DMS153 treated with DMSO at 0.1 percent for 48 hours (cell line): ENCODE measurements around the gene IGFL2.
"Not testable (repeated sequence)": the region's sequence is repeated elsewhere in the genome, so short reads cannot be mapped to it uniquely, and the experiment has no call there.

Experiments used
- DNase-seq: peaks from one replicate; lab custom pipeline; 2025; ENCODE audit not compliant: unreplicated experiment; lab: John Stamatoyannopoulos, UW

The IGFL2 gene

DNA sequence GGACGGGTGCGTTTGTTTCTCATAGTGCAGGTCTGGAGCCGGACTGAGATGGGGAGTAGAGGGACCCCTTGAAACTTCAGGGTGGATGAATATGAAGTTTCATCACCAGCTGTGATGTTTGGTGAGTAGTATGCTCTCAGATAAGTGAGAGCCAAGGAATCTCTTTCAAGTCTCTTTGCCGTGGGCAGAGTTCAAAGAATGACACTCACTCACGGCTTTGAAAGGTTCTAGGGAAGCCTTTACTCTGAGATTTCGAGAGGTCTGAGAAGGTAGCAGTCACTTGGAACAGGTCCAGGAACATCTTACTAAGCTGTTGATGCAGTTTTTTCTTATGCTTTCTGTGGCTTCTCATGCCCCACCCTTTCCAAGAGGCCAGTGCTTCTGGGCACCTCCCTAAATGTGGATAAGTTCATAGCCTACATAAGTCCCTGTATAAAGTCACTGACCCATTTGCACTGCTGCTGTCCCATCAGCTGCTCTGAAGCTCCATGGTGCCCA is at the start of gene IGFL2:
Gene IGFL2, plus strand, starts transcription at position 448 of the 498 bp plus-strand sequence. Its CDS starts 41 bp downstream, at position 489.
- DNase-seq = no peak

DNA sequence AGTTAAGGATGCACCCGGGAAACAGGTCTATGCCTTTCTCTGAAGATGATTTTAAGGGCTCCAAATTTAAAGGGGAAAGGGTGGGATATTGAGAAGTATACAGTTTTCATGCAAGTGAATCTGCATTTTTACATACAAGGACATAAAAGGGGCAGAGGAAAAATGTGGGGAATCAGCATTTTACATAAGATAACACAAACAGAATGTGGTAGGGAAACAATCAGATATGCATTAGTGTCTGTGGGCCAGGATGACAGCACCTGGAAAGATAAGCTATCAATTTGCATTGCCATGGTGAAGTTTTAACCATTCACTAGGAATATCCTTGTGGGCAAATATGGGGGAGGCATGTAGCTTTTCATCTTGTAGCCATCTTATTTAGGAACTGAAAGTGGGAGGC is 47.7 kb upstream of the IGFL2 start:
- DNase-seq = no peak

GRCh38 chr19:46101293-46101692 is 46.7 kb upstream of the IGFL2 start:
- no peak for DNase-seq

- not testable (repeated sequence) for DNase-seq
Observed at GRCh38 chr19:46102333-46102732, 45.7 kb upstream of the IGFL2 start.

DNA sequence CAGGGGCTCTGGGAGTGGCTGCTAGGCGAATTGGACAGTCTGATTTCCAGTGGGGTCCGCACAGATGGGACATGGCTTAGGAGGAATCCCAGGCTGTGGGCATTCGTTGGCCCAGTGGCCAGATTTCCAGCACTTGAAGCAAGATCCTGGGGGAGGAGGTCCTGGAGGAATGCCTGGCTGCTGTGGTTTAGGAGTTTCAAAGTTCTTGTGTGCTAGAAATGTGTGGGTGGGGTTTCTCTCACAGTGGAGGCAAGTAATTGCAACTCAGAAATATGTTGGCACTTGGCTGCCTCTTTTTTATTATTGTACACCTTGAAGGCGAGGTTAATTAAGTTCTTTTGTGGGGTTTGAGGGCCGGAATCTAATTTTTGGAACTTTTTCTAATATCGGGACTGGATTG is 40.7 kb upstream of the IGFL2 start:
- DNase-seq = no peak

DNA sequence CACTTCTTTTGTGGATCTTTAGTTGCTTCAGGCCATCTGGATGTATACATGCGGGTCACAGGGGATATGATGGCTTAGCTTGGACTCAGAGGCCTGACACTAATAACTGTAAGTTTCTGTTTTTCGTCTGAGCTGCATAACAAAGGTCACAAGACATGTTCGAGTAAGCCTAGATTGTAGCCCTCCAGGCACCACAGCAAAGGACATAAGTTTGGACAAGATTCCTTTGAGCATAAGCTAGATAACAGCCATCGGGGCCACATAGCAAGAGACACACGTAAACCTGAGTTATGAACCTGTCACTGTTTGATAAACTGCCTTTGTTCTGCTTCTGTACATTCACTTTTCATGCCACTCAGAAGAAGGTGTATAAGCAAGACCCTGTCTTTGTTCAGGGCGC is 38.2 kb upstream of the IGFL2 start:
- no peak for DNase-seq

DNA sequence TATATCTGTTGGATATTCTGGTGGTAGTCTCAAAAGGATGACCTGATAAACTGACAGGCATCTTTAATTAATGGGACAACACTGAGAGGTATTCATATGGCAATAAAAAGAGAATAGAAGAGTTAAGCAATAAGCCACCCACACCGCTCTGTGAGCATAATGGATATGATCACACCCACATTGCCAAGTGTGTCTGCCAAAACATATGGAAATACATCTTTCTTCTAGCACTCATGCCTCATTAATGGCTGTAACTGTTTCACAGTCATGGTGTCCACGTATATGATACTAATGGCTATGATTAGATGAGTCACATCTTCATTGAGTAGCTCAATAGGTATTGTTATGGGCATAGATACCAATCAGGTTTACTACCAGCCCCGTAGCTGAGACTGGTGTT is 36.7 kb upstream of the IGFL2 start:
- DNase-seq = no peak

GRCh38 chr19:46112527-46112926 is 35.5 kb upstream of the IGFL2 start:
- DNase-seq = no peak

DNA sequence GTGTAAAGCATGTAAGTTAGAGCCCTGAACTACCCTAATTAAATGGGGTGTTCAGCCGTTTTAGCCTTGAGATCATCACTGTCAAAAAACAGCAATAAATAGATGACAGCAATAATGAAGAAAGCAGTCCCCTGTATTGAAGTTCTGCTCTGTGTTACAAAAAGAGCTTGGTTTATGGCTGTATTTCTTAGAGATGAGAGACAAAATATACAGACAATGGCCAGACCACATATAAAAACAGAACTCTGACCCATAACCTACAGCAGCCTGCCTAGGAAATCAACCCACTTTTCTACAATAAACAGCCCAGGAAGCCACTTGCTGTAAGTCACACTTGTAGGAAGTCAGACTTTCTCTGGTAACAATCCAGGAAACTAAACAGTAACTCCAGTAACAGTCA is 34.3 kb upstream of the IGFL2 start:
- DNase-seq = no peak

DNA sequence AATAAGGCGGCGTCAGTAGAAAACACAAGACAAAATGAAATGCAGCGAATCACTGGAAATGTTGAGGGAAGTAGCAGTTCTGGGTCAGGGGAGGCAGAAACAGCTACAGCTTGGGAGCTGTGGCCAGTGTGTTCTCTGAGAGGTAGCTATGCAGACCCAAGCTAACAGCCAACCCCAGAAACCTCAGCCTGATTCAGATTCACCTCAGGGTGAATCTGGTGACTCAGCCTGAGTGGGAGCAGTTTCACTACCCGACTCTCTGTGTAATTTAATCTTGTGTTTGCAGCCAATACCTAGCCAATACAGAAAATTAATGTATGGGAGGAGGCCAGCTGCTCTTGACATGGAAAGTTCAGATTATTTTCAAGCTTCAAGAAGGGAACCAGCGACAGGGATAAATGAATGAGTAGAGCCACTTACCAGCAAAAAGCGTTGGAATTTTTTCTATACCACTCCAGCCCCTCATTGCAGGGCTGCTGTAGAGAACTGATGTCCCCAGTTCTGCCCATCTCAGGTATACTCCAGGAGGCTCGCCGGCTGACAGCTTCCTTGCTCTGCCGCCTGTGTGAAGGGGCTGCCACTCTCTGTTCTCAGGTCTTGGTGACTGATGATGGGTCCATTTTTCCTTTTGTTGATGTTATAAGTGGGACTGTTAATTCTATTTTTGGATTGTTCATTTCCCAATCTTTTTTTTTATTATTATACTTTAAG is 32.5 kb upstream of the IGFL2 start:
- no peak for DNase-seq

DNA sequence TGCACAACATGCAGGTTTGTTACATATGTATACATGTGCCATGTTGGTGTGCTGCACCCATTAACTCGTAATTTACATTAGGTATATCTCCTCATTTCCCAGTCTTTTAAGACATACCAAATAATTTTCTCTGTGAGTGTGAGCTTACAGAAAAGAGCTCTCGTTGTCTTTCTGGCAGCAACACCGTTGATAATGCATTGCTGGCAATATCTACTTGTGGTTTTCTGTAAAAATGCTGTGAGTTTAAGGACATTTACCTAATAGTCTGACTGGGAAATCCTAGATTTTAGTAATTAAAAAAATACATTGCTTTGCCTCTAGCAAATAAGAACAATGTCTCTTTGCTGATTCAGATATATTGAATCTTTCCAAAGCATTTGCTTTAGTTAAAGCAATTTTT is 31.9 kb upstream of the IGFL2 start:
- no peak for DNase-seq

GRCh38 chr19:46118136-46118535 is 29.9 kb upstream of the IGFL2 start:
- no peak for DNase-seq

GRCh38 chr19:46124638-46125115 is 23.4 kb upstream of the IGFL2 start, which contains the start of gene IGFL3:
Gene IGFL3 (minus strand): TSS chr19:46124688. CDS start chr19:46124649, 39 bp downstream.
- DNase-seq = no peak

DNA sequence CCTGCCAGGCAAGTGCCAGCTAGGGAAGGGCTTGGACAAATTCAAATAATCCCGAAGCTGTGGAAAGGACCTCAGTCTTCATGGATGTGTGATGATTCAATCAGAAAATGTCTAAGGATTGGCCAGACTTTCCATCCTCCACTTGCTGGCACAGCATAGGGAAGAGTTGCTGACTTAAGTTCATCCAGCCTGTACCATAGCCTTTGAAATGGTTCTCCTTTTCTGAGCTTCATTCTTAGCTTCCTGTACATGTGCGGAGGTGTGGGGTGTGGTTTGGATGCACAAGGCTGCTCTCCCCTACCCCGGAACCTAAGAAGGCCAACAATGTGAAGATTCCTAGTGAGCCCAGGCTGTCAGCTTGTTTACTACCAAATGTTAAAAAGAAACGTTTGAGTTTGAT is 22.6 kb upstream of the IGFL2 start:
- no peak for DNase-seq

GRCh38 chr19:46126086-46126580 is 21.9 kb upstream of the IGFL2 start:
- no peak for DNase-seq

- no peak for DNase-seq
Observed at GRCh38 chr19:46131485-46132143, 16.4 kb upstream of the IGFL2 start.

GRCh38 chr19:46132508-46133100 is 15.4 kb upstream of the IGFL2 start:
- no peak for DNase-seq

DNA sequence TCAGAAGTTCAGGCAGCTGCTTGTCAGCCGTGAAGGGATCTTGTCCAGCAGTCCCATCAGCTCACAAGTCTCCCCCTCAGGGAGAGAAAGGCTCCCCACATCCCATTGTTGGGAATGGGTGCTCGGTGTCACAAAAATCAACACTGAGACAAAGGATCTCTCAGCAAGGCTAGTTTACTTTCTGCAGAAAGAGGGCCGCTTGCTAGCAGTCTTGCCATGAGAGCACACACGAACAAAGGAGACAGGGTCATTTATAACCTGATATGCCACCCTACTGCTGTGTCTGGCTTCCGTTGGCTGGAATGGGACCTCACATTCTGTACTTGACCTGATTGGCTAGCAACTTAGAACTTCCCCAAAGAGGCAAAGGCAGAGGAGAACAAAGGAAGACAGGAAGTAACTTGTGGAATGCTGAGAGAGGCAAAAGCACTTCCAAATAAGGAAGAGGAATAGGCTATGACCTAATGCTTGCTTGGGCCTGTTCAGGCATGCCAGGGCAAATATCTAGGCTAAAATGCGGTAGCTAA is 14.9 kb upstream of the IGFL2 start:
- DNase-seq = peak; percentile 92

- no peak for DNase-seq
Observed at GRCh38 chr19:46133777-46134241, 14.2 kb upstream of the IGFL2 start.

- no peak for DNase-seq
Observed at GRCh38 chr19:46134527-46134926, 13.5 kb upstream of the IGFL2 start.

DNA sequence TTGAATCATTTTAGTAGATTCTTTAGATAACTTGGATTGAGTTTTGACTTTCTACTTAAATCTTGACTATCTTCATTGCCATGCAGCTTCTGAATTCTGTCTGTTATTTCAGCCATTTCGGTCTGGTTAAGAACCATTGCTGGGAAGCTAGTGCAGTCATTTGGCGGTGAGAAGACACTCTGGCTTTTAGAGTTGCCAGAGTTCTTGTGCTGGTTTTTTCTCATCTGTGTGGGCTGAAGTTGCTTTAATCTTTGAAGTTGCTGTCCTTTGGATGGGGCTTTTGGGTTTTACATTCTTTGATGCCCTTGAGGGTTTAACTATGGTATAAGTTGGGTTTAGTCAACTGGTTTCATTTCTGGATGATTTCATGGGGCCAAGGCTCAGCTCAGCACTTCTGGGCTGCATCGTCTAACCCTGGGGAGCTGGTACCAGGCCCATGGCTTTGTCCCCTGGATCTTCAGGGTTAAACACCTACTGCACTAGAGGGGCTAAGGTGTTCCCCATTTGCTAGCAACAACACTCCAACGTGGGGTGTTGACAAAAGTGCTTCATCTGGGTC is 10.0 kb upstream of the IGFL2 start:
- no peak for DNase-seq
